SK-N-SH (cell line): Measurements from ENCODE around the gene IFIT5.

Experiments used
- EP300 ChIP-seq, 2 experiments: IDR thresholded peaks; 2 replicates each; pipeline versions ENCODE4 v1.4.0 to v1.6.1; 2012; ENCODE audit warnings: borderline replicate concordance in 1 of 2, low read depth in 1 of 2, low read length in 1 of 2
- FOSL2 ChIP-seq: IDR thresholded peaks from 2 replicates; pipeline ENCODE4 v1.4.0; 2012; ENCODE audit warnings: low read depth, mild to moderate bottlenecking, moderate library complexity, borderline replicate concordance
- GABPA ChIP-seq: IDR thresholded peaks from 2 replicates; pipeline ENCODE4 v1.4.0; 2012; ENCODE audit warnings: low read depth, mild to moderate bottlenecking
- GATA2 ChIP-seq: sonication (generic); formaldehyde crosslinking; IDR thresholded peaks from 2 replicates; pipeline ENCODE4 v1.5.0; 2020; ENCODE audit warnings: mild to moderate bottlenecking, missing genetic modification reagents
- MEF2A ChIP-seq: IDR thresholded peaks from 2 replicates; pipeline ENCODE4 v1.4.0; 2012; ENCODE audit warnings: low read depth, borderline replicate concordance
- NFIC ChIP-seq: IDR thresholded peaks from 2 replicates; pipeline ENCODE4 v1.4.0; 2012; ENCODE audit warnings: borderline replicate concordance
- POLR2AphosphoS5 ChIP-seq: IDR thresholded peaks from 2 replicates; pipeline ENCODE4 v1.6.1; 2012; ENCODE audit warnings: low read depth, low read length
- RAD21 ChIP-seq: IDR thresholded peaks from 2 replicates; pipeline ENCODE4 v1.6.1; 2012; ENCODE audit warnings: mild to moderate bottlenecking, low read length
- YY1 ChIP-seq: IDR thresholded peaks from 2 replicates; pipeline ENCODE4 v1.4.0; 2012; ENCODE audit warnings: low read depth, mild to moderate bottlenecking
- TF ChIP-seq, protein P1 (sequence below): fragments of 200-600 bp; sonication (generic); IDR thresholded peaks from 2 replicates; pipeline ENCODE4 v1.6.1; 2017; ENCODE audit warnings: antibody characterized with exemption, mild to moderate bottlenecking, moderate library complexity
- TF ChIP-seq, protein P2 (sequence below): fragments of 150-350 bp; IDR thresholded peaks from 2 replicates; pipeline ENCODE4 v1.6.1; 2017; ENCODE audit warnings: antibody characterized with exemption, low read length, low read depth, borderline replicate concordance
- TF ChIP-seq, protein P3 (sequence below): IDR thresholded peaks from 2 replicates; pipeline ENCODE4 v1.6.1; 2012; ENCODE audit warnings: mild to moderate bottlenecking, low read depth, low read length, moderate library complexity
- TF ChIP-seq, protein P4 (sequence below): IDR thresholded peaks from 2 replicates; pipeline ENCODE4 v1.4.0; 2012; ENCODE audit warnings: low read depth

DNA sequence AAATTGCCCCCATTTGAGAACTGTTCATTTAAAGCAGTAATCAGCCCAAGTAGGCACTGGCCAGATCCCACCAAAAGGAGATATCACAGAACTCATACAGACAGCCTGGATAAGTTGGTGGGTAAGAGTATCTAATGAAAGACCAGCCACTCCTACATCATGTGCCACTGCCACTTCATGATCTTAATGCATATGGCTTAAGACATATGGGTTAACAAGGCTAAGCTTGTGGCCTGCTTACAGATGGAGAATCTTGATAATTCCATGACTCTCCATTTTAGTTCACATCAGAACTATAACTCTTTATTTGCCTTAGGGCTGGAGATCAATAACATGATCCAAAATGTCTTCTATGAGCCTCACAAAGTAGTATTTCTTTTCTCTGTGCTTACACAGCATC, 43.3 kb upstream of the IFIT5 start:
- TF ChIP-seq, protein P1, sequence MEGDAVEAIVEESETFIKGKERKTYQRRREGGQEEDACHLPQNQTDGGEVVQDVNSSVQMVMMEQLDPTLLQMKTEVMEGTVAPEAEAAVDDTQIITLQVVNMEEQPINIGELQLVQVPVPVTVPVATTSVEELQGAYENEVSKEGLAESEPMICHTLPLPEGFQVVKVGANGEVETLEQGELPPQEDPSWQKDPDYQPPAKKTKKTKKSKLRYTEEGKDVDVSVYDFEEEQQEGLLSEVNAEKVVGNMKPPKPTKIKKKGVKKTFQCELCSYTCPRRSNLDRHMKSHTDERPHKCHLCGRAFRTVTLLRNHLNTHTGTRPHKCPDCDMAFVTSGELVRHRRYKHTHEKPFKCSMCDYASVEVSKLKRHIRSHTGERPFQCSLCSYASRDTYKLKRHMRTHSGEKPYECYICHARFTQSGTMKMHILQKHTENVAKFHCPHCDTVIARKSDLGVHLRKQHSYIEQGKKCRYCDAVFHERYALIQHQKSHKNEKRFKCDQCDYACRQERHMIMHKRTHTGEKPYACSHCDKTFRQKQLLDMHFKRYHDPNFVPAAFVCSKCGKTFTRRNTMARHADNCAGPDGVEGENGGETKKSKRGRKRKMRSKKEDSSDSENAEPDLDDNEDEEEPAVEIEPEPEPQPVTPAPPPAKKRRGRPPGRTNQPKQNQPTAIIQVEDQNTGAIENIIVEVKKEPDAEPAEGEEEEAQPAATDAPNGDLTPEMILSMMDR = no peak
- TF ChIP-seq NFIC = no peak
- TF ChIP-seq RAD21 = no peak
- TF ChIP-seq, protein P2, sequence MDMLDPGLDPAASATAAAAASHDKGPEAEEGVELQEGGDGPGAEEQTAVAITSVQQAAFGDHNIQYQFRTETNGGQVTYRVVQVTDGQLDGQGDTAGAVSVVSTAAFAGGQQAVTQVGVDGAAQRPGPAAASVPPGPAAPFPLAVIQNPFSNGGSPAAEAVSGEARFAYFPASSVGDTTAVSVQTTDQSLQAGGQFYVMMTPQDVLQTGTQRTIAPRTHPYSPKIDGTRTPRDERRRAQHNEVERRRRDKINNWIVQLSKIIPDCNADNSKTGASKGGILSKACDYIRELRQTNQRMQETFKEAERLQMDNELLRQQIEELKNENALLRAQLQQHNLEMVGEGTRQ = no peak
- TF ChIP-seq, protein P3, sequence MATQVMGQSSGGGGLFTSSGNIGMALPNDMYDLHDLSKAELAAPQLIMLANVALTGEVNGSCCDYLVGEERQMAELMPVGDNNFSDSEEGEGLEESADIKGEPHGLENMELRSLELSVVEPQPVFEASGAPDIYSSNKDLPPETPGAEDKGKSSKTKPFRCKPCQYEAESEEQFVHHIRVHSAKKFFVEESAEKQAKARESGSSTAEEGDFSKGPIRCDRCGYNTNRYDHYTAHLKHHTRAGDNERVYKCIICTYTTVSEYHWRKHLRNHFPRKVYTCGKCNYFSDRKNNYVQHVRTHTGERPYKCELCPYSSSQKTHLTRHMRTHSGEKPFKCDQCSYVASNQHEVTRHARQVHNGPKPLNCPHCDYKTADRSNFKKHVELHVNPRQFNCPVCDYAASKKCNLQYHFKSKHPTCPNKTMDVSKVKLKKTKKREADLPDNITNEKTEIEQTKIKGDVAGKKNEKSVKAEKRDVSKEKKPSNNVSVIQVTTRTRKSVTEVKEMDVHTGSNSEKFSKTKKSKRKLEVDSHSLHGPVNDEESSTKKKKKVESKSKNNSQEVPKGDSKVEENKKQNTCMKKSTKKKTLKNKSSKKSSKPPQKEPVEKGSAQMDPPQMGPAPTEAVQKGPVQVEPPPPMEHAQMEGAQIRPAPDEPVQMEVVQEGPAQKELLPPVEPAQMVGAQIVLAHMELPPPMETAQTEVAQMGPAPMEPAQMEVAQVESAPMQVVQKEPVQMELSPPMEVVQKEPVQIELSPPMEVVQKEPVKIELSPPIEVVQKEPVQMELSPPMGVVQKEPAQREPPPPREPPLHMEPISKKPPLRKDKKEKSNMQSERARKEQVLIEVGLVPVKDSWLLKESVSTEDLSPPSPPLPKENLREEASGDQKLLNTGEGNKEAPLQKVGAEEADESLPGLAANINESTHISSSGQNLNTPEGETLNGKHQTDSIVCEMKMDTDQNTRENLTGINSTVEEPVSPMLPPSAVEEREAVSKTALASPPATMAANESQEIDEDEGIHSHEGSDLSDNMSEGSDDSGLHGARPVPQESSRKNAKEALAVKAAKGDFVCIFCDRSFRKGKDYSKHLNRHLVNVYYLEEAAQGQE = no peak
- no peak for TF ChIP-seq EP300 (IDR thresholded peaks at IDR 0.05; ENCODE audit: borderline replicate concordance in 1 of 2, low read depth in 1 of 2, low read length in 1 of 2)
- TF ChIP-seq POLR2AphosphoS5 = no peak
- TF ChIP-seq MEF2A = no peak
- TF ChIP-seq, protein P4, sequence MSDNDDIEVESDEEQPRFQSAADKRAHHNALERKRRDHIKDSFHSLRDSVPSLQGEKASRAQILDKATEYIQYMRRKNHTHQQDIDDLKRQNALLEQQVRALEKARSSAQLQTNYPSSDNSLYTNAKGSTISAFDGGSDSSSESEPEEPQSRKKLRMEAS = no peak
- no peak for TF ChIP-seq GATA2 (CRISPR knock-in tag)
- no peak for TF ChIP-seq GABPA
- no peak for TF ChIP-seq FOSL2
- no peak for TF ChIP-seq YY1
